GM12878 (cell line): ENCODE results near the gene FREM2. TPM values are rescaled to one million over a fixed set of nuclear protein-coding genes. Genes with fewer than 3 reads are reported as not detected.

Experiments used
- ATAC-seq: fragments of 200-7000 bp; cut with Tn5 transposase; 3 replicates; pipeline ENCODE4 v1.9.1; 2020; ENCODE audit warnings: mild to moderate bottlenecking, moderate library complexity
- BruUV-seq: library from RNA; stranded (reverse); fragments of 400-500 nt; replicated peaks from 2 replicates; lab custom pipeline; 2021; lab: Mats Ljungman, UMichigan
- CTCF ChIA-PET: fragments of 300-600 bp; sonication (Branson Sonifier 250); formaldehyde crosslinking; extraction: SDS; loops from one replicate; lab custom pipeline; 2021; ENCODE audit warnings: inconsistent platforms; lab: Yijun Ruan, JAX
- POLR2A ChIA-PET: fragments of 350-600 bp; formaldehyde crosslinking; extraction: SDS; loops from one replicate; lab custom pipeline; 2021; ENCODE audit warnings: inconsistent platforms; lab: Charles Lee
- RAD21 ChIA-PET: fragments of 300-600 bp; sonication (Branson Sonifier 250); formaldehyde crosslinking; loops from one replicate; lab custom pipeline; 2023; ENCODE audit warnings: antibody characterized with exemption; ENCODE audit not compliant: unreplicated experiment; lab: Charles Lee
- SMC1A ChIA-PET: fragments of 300-600 bp; sonication (Branson Sonifier 250); formaldehyde crosslinking; loops from one replicate; lab custom pipeline; 2023; ENCODE audit not compliant: unreplicated experiment, uncharacterized antibody; lab: Charles Lee
- DNase-seq: peaks from one replicate; pipeline ENCODE4 v3.0.0-alpha.2; 2011; ENCODE audit warnings: low read depth, low spot score
- FAIRE-seq: peaks from 3 replicates; lab custom pipeline; 2011; peaks lifted over from hg19 to GRCh38; lab: Jason Lieb, UNC
- H2AFZ ChIP-seq: 2 replicates; pipeline ENCODE4 v1.6.0; 2011; ENCODE audit warnings: low read depth, low read length, control low read depth; ENCODE audit not compliant: control insufficient read depth
- H3K27ac ChIP-seq: 2 replicates; pipeline ENCODE4 v1.5.1; 2011; ENCODE audit warnings: control low read depth; ENCODE audit not compliant: control insufficient read depth, insufficient read depth
- H3K27me3 ChIP-seq, 2 experiments: replicated peaks in 1 of 2; 2 replicates each; pipeline versions ENCODE4 v1.6.0 to v1.6.1; 2011; ENCODE audit warnings: low read length in 1 of 2; ENCODE audit not compliant: control insufficient read depth in 2 of 2, insufficient read depth in 2 of 2
- H3K36me3 ChIP-seq, 2 experiments: 2 replicates each; pipeline ENCODE4 v1.5.1; 2011; ENCODE audit warnings: low read length in 1 of 2; ENCODE audit not compliant: control insufficient read depth in 2 of 2, insufficient read depth in 2 of 2
- H3K4me1 ChIP-seq: 2 replicates; pipeline ENCODE4 v1.6.1; 2011; ENCODE audit warnings: mild to moderate bottlenecking, low read length, moderate library complexity, mixed read lengths; ENCODE audit not compliant: control insufficient read depth, insufficient read depth
- H3K4me2 ChIP-seq: 2 replicates; pipeline ENCODE4 v1.6.0; 2011; ENCODE audit warnings: control low read depth; ENCODE audit not compliant: control insufficient read depth, insufficient read depth
- H3K4me3 ChIP-seq: fragments of 200-600 bp; sonication (generic); 2 replicates; pipeline ENCODE4 v1.5.1; 2016
- H3K79me2 ChIP-seq: 2 replicates; pipeline ENCODE4 v1.6.0; 2011; ENCODE audit warnings: low read length; ENCODE audit not compliant: control insufficient read depth, insufficient read depth
- H3K9ac ChIP-seq: 2 replicates; pipeline ENCODE4 v1.8.0; 2011; ENCODE audit warnings: low read length, control low read depth, mixed read lengths; ENCODE audit not compliant: control insufficient read depth, insufficient read depth
- H3K9me3 ChIP-seq: replicated peaks from 3 replicates; pipeline ENCODE4 v1.5.1; 2011; ENCODE audit warnings: mild to moderate bottlenecking, low read length; ENCODE audit not compliant: control insufficient read depth, insufficient read depth
- H4K20me1 ChIP-seq: 2 replicates; pipeline ENCODE4 v1.6.0; 2011; ENCODE audit not compliant: control insufficient read depth, insufficient read depth
- BCL11A ChIP-seq: IDR thresholded peaks from 2 replicates; pipeline ENCODE4 v1.6.1; 2011; ENCODE audit warnings: low read depth, low read length
- E2F4 ChIP-seq: IDR thresholded peaks from 2 replicates; pipeline ENCODE4 v1.6.1; 2012; ENCODE audit warnings: low read depth, low read length, improper control_type of control experiment
- EZH2 ChIP-seq: IDR thresholded peaks from 2 replicates; pipeline ENCODE4 v1.6.1; 2012; ENCODE audit warnings: low read depth, mild to moderate bottlenecking, control low read depth, inconsistent platforms, low read length, borderline replicate concordance; ENCODE audit not compliant: control insufficient read depth
- HDAC6 ChIP-seq: fragments of 200-600 bp; sonication (generic); IDR thresholded peaks from one replicate; pipeline ENCODE4 v1.8.0; 2017; ENCODE audit warnings: antibody characterized with exemption; ENCODE audit not compliant: unreplicated experiment
- KLF5 ChIP-seq: fragments of 450-650 bp; IDR thresholded peaks from 2 replicates; pipeline ENCODE4 v1.6.1; 2014; ENCODE audit warnings: mild to moderate bottlenecking; ENCODE audit not compliant: partially characterized antibody
- MTA3 ChIP-seq: IDR thresholded peaks from 2 replicates; pipeline ENCODE4 v1.6.1; 2012; ENCODE audit warnings: low read length, inconsistent platforms, borderline replicate concordance
- NFIC ChIP-seq: IDR thresholded peaks from 2 replicates; pipeline ENCODE4 v1.6.1; 2012; ENCODE audit warnings: low read depth, mild to moderate bottlenecking, inconsistent platforms, low read length, moderate library complexity
- POU2F2 ChIP-seq: IDR thresholded peaks from 3 replicates; pipeline ENCODE4 v1.6.1; 2011; ENCODE audit warnings: low read depth, mild to moderate bottlenecking, low read length, borderline replicate concordance
- SPI1 ChIP-seq: IDR thresholded peaks from 2 replicates; pipeline ENCODE4 v1.6.1; 2011; ENCODE audit warnings: low read depth, mild to moderate bottlenecking, low read length, moderate library complexity, borderline replicate concordance; ENCODE audit not compliant: insufficient read depth
- WGBS: methylation state at CpG from one replicate; pipeline ENCODE4 v1.1.6; 2016; ENCODE audit warnings: low lambda C conversion rate; ENCODE audit not compliant: insufficient replicate concordance, insufficient coverage; ENCODE audit errors: missing lambda C conversion rate; 5-methylcytosine and 5-hydroxymethylcytosine counted together
- in situ Hi-C: fragments of 300-500 bp; cut with MboI; formaldehyde crosslinking; loops from 9 replicates; pipeline ENCODE4 v1.14.3; 2018; ENCODE audit warnings: mixed read lengths
- intact Hi-C: fragments of 100-400 bp; cut with micrococcal nuclease; formaldehyde crosslinking; loops from one replicate; pipeline ENCODE4 v1.14.2; 2022; ENCODE audit not compliant: unreplicated experiment
- polyA plus RNA-seq, 11 experiments: library from polyadenylated mRNA; depleted of rRNA in 4 of 11; unstranded in 6 of 11; stranded (reverse) in 5 of 11; fragments of >200 nt; fragmentation: Nextera tagmentation in 4 of 11; fragmentation: Illumina TruSeq in 1 of 11; extraction: Ambion mirVana in 4 of 11; extraction: Trizol in 1 of 11; gene quantifications; 1 replicate in 1 of 11; 2 replicates in 10 of 11; pipeline versions ENCODE4 v1.2.1 to v1.2.3, GENCODE V29; 2011 to 2016; ENCODE audit warnings: inconsistent platforms in 2 of 11, missing spikeins in 2 of 11, low read depth in 1 of 11
- total RNA-seq, 4 experiments: library from RNA; depleted of rRNA in 3 of 4; stranded (reverse); fragments of >200 nt in 3 of 4; fragmentation: Illumina TruSeq in 1 of 4; extraction: Trizol in 1 of 4; gene quantifications; 2 replicates each; pipeline versions ENCODE4 v1.2.1 to v1.2.3, GENCODE V29; 2013 to 2021
- TF ChIP-seq, protein P1 (sequence below): fragments of 450-650 bp; IDR thresholded peaks from 2 replicates; pipeline ENCODE4 v1.6.1; 2017; ENCODE audit warnings: antibody characterized with exemption, mild to moderate bottlenecking, moderate library complexity

The FREM2 gene
- total and polyA plus RNA-seq, 10 of the 15 experiments (the other 5 are each of a cell fraction or from before 2014, with no cell fraction given), result 0.02 to 0.12 (median 0.05) TPM; not detected in 2

- intact Hi-C loops, result loop anchor here (5.0 kb wide), 1 partner anchor 225 kb away; no protein-coding TSS in a partner anchor
- Histone ChIP-seq H4K20me1 (no peaks in the 10 kb centered on the region), H3K27ac (no peak overlapping the region), H3K4me3 (no peak overlapping the region), H3K27me3 (peaks cover 0 to 9% of the 10 kb centered on the region in 2 experiments), H3K4me2 (peak overlapping the region; percentile 33; the same call in 1 of the 2 replicates), H3K4me1 (no peaks in the 10 kb centered on the region), H3K36me3 (no peaks in the 10 kb centered on the region), H3K9ac (no peak overlapping the region), H3K9me3 (no peaks in the 10 kb centered on the region), H2AFZ (no peak overlapping the region), H3K79me2 (no peaks in the 10 kb centered on the region)
- ChIA-PET RAD21 (interaction anchor here (2.3 to 3.0 kb wide), 4 partner anchors 174 to 188 kb away, joined by 6 to 26 read pairs (median 17); no protein-coding TSS in a partner anchor), SMC1A (interaction anchor here (1.4 to 2.7 kb wide), 2 partner anchors 185 to 232 kb away, joined by 3 to 68 read pairs; no protein-coding TSS in a partner anchor), POLR2A (no interaction called here), CTCF (interaction anchor here (0.6 to 3.0 kb wide), 6 partner anchors 134 to 234 kb away, joined by 3 to 58 read pairs (median 12); no protein-coding TSS in a partner anchor)
- no peak for FAIRE-seq
- no peak for DNase-seq
- in situ Hi-C loops, result loop anchor here (5.0 kb wide), 1 partner anchor 185 kb away; no protein-coding TSS in a partner anchor
- TF ChIP-seq SPI1 (no peak), HDAC6 (peak; percentile 35)
- WGBS, result 34% methylated on average over 80 of the region's 80 CpGs
- ATAC-seq, result peak; percentile 47
- no TSS peak for BruUV-seq
These were observed 661 bp downstream of the FREM2 start for GRCh38 chr13:38687246-38688229.

DNA sequence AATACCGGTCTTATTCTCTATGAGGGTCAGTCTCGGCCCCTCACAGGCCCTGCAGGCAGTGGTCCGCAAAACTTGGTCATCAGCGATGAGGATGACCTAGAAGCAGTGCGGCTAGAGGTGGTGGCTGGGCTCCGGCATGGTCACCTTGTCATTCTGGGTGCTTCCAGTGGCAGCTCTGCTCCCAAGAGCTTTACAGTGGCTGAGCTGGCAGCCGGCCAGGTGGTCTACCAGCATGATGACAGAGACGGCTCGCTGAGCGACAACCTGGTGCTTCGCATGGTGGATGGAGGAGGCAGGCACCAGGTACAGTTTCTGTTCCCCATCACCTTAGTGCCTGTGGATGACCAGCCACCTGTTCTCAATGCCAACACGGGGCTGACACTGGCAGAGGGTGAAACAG, 1.8 kb downstream of the FREM2 start:
- Histone ChIP-seq H3K79me2 (no peaks in the 10 kb centered on the region), H3K4me1 (no peaks in the 10 kb centered on the region), H3K4me3 (no peak overlapping the region), H3K27me3 (peaks cover 0 to 9% of the 10 kb centered on the region in 2 experiments; a peak in 3 of 4 replicates), H2AFZ (no peak overlapping the region), H3K36me3 (no peaks in the 10 kb centered on the region), H3K9me3 (no peaks in the 10 kb centered on the region), H4K20me1 (no peaks in the 10 kb centered on the region), H3K27ac (no peak overlapping the region), H3K4me2 (no peak overlapping the region), H3K9ac (no peak overlapping the region)
- no peak for FAIRE-seq
- no peak for DNase-seq
- ChIA-PET CTCF (no interaction called here), SMC1A (interaction anchor here (0.6 kb wide), 1 partner anchor 186 kb away, joined by 3 read pairs; no protein-coding TSS in a partner anchor), POLR2A (no interaction called here), RAD21 (no interaction called here)
- ATAC-seq, result no peak
- 38% methylated on average over 12 of the region's 12 CpGs for WGBS
- BruUV-seq, result no TSS peak
- in situ Hi-C loops (loop anchor here (5.0 kb wide), 1 partner anchor 184 kb away; no protein-coding TSS in a partner anchor), intact Hi-C loops (loop anchor here (5.0 kb wide), 1 partner anchor 224 kb away; no protein-coding TSS in a partner anchor)
- no peak for TF ChIP-seq EZH2
- TF ChIP-seq, protein P1, sequence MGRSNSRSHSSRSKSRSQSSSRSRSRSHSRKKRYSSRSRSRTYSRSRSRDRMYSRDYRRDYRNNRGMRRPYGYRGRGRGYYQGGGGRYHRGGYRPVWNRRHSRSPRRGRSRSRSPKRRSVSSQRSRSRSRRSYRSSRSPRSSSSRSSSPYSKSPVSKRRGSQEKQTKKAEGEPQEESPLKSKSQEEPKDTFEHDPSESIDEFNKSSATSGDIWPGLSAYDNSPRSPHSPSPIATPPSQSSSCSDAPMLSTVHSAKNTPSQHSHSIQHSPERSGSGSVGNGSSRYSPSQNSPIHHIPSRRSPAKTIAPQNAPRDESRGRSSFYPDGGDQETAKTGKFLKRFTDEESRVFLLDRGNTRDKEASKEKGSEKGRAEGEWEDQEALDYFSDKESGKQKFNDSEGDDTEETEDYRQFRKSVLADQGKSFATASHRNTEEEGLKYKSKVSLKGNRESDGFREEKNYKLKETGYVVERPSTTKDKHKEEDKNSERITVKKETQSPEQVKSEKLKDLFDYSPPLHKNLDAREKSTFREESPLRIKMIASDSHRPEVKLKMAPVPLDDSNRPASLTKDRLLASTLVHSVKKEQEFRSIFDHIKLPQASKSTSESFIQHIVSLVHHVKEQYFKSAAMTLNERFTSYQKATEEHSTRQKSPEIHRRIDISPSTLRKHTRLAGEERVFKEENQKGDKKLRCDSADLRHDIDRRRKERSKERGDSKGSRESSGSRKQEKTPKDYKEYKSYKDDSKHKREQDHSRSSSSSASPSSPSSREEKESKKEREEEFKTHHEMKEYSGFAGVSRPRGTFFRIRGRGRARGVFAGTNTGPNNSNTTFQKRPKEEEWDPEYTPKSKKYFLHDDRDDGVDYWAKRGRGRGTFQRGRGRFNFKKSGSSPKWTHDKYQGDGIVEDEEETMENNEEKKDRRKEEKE, result no peak
- no peak for TF ChIP-seq POU2F2
- no peak for TF ChIP-seq BCL11A
- TF ChIP-seq MTA3, result no peak
- no peak for TF ChIP-seq KLF5
- no peak for TF ChIP-seq E2F4
- TF ChIP-seq NFIC, result no peak
